Common myeloid progenitor, CD34-positive (primary cell): ENCODE results near the gene SDHD.
"Not testable (repeated sequence)": the region's sequence is repeated elsewhere in the genome, so short reads cannot be mapped to it uniquely, and the experiment has no call there.

Source experiments
- CTCF ChIA-PET: fragments of 350-600 bp; sonication (Branson Sonifier 250); formaldehyde crosslinking; loops from one replicate; lab custom pipeline; 2021; ENCODE audit warnings: antibody characterized with exemption; lab: Charles Lee
- POLR2A ChIA-PET: fragments of 350-600 bp; sonication (Branson Sonifier 250); formaldehyde crosslinking; loops from one replicate; lab custom pipeline; 2021; ENCODE audit warnings: antibody characterized with exemption; lab: Charles Lee
- DNase-seq, 3 donors: peaks; one replicate each; pipeline versions ENCODE4 v3.0.0 to v3.0.0-alpha.2; 2013
- H3K27ac ChIP-seq, 2 experiments: 1 replicate in 1 of 2; 2 replicates in 1 of 2; pipeline ENCODE4 v1.7.0; 2013; ENCODE audit warnings: inconsistent platforms in 2 of 2, low read length in 2 of 2, mild to moderate bottlenecking in 2 of 2, low read depth in 1 of 2, moderate library complexity in 1 of 2; ENCODE audit not compliant: severe bottlenecking in 2 of 2, insufficient read depth in 1 of 2, poor library complexity in 1 of 2
- H3K27me3 ChIP-seq, 5 experiments: replicated peaks in 2 of 5; 1 replicate in 3 of 5; 2 replicates in 2 of 5; pipeline versions ENCODE4 v1.6.1 to v1.7.0; 2013; ENCODE audit warnings: low read length in 4 of 5, mild to moderate bottlenecking in 2 of 5, moderate library complexity in 2 of 5, inconsistent platforms in 1 of 5; ENCODE audit not compliant: insufficient read depth in 5 of 5, control insufficient read depth in 4 of 5
- H3K36me3 ChIP-seq, 4 experiments: 1 replicate in 2 of 4; 2 replicates in 2 of 4; pipeline versions ENCODE4 v1.6.1 to v1.7.0; 2013; ENCODE audit warnings: low read length in 3 of 4, control low read depth in 1 of 4, mild to moderate bottlenecking in 1 of 4; ENCODE audit not compliant: control insufficient read depth in 4 of 4, insufficient read depth in 4 of 4
- H3K4me1 ChIP-seq, 4 experiments: 1 replicate in 3 of 4; 2 replicates in 1 of 4; pipeline versions ENCODE4 v1.6.1 to v1.7.1; 2013; ENCODE audit warnings: low read length in 3 of 4, mild to moderate bottlenecking in 3 of 4, control low read depth in 1 of 4, inconsistent platforms in 1 of 4, moderate library complexity in 1 of 4; ENCODE audit not compliant: control insufficient read depth in 4 of 4, insufficient read depth in 4 of 4; ENCODE audit errors: control extremely low read depth in 1 of 4
- H3K4me3 ChIP-seq, 7 experiments: 1 replicate in 4 of 7; 2 replicates in 3 of 7; pipeline versions ENCODE4 v1.5.1 to v1.7.0; 2013; ENCODE audit warnings: mild to moderate bottlenecking in 7 of 7, low read length in 6 of 7, moderate library complexity in 6 of 7, inconsistent platforms in 2 of 7, low read depth in 2 of 7, control low read depth in 1 of 7; ENCODE audit not compliant: insufficient read depth in 4 of 7, control insufficient read depth in 1 of 7; ENCODE audit errors: extremely low read depth in 1 of 7
- H3K9me3 ChIP-seq, 5 experiments: 1 replicate in 4 of 5; 2 replicates in 1 of 5; pipeline versions ENCODE4 v1.6.1 to v1.7.1; 2013; ENCODE audit warnings: low read length in 4 of 5, mild to moderate bottlenecking in 2 of 5, inconsistent platforms in 1 of 5, low read depth in 1 of 5, moderate library complexity in 1 of 5; ENCODE audit not compliant: control insufficient read depth in 4 of 5, insufficient read depth in 2 of 5; ENCODE audit errors: control extremely low read depth in 1 of 5
- WGBS: methylation state at CpG from one replicate; pipeline ENCODE4 v1.1.5; 2013; ENCODE audit not compliant: insufficient coverage; 5-methylcytosine and 5-hydroxymethylcytosine counted together

The SDHD gene

DNA sequence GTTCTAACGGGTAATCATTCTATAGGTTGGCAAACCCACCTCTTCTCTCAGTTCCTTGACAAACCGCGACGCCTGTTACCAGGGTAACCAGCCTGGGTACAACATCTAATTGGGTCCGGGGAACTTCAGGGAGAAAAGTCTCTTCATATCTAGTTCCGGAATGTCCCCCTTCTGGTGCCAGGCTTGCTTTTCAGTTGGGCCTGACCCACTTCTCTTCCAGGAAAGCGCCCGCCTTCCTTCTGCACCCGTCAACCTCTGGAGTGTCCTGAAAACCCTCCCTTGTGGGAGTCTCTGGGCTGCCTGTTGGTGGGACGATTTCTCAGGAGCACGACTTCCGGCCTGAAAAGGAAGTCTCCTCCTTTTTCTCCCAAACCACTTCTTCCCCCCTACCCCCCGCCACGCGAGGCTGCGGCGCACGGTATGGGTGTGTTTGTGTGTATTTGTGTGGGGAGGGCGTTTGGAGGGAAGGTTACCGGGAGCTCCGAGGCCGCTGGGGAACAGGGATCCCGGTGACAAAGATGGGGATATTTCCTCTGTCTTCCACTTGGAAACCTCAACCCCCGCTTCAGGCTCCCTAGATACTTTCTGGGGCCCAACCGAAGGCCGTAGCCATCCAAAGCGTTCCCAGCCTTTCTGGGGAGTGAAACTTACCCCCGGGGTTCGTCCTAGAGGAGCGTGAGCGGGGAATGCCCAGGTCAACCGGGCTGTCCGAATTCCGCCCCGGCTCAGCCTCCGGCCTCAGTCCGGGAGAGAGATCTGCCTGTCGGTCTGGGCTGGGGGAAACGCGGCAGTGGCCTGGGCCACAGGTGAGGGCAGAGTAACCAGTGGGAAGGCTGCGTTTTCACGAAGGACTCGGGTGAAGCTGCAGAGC is 12.5 kb upstream of the SDHD start, which contains the start of the genes NKAPD1 and PIH1D2:
Gene NKAPD1 (plus strand): TSS at position 359 of the 871 bp plus-strand sequence. CDS start 1,276 bp downstream, outside the sequence.
Gene PIH1D2 (minus strand): TSS at position 77 of the 871 bp plus-strand sequence. CDS start 843 bp downstream, outside the sequence.
- ChIA-PET POLR2A (no interaction called here), CTCF (interaction anchor here (1.1 to 1.6 kb wide), 4 partner anchors 11 to 30 kb away, joined by 3 to 6 read pairs (median 3); partner anchors contain the start of genes SDHD and TIMM8B)
- no peaks in the 10 kb centered on the region for H3K27me3 ChIP-seq
- H3K4me1 ChIP-seq, result peaks cover 7 to 17% (median 12%) of the 10 kb centered on the region in 4 experiments
- peak within 1 kb of the TSS; percentile 96 to 98 for H3K27ac ChIP-seq
- peaks cover 7 to 25% (median 18%) of the 10 kb centered on the region in 4 experiments for H3K36me3 ChIP-seq
- no peaks in the 10 kb centered on the region for H3K9me3 ChIP-seq
- peak within 1 kb of the TSS; percentile 70 to 99 (median 94) for H3K4me3 ChIP-seq
- peak; percentile 92 to 96 (median 96) for DNase-seq
- WGBS, result under 1% methylated on average over 31 of the region's 43 CpGs

DNA sequence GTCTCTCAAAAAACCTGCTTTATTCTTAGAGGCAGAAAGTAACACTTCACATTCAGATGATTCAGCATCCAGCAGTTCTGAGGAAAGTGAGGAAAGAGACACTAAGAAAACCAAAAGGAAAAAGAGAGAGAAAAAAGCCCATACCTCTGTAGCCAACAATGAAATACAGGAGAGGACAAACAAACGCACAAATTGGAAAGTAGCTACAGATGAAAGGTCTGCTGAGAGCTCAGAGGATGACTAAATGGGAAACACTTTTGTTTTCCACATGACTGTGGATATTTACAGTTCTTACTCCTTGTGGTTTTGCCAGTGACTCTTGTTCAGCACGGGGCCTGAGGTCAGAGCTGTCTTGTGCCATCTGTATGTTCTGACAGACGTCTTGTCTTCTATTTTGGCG is 3.9 kb upstream of the SDHD start:
- Histone ChIP-seq H3K4me3 (no peak overlapping the region), H3K4me1 (peaks cover 10 to 20% (median 15%) of the 10 kb centered on the region in 4 experiments), H3K9me3 (no peaks in the 10 kb centered on the region), H3K36me3 (peaks cover 7 to 65% (median 52%) of the 10 kb centered on the region in 4 experiments), H3K27ac (peak overlapping the region in 1 of 2 experiments; percentile 49), H3K27me3 (no peaks in the 10 kb centered on the region)
- DNase-seq, result no peak
- POLR2A ChIA-PET, result no interaction called here
- CTCF ChIA-PET, result no interaction called here
- 100% methylated on average over 3 of the region's 4 CpGs for WGBS

DNA sequence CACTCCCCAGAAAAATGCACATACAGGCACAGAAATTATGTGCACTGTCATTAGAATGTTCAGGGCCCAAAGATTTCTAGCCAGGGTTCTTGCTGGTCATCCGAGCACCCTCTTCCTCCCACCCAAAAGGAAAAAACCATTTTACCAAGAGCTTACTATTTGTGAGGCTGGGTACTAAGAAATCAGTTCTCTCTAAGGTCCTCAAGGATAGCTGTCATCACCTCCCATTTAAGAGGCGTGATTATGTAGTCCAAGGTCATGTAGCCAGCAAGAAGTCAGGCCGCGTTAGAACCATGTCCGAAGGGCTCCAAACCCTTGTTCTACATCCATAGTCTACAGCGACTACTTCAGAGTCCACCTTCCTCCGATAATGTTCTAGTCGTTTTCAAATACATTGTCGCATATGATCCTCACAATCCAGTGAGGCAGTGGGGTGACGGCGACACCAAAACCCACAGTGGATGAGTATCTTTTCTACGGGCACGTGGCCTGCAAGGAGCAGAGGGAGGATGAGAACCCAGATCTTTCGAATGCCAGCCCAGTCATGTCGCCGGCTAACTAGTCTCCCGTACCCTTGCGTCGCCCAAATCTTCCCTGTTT is 751 bp upstream of the SDHD start:
- DNase-seq, result peak in 2 of 3 donors; percentile 63 to 67
- ChIA-PET POLR2A (no interaction called here), CTCF (interaction anchor here (1.3 to 1.8 kb wide), 3 partner anchors 12 to 194 kb away, joined by 3 to 5 read pairs (median 4); no protein-coding TSS in a partner anchor)
- H3K36me3 ChIP-seq, result peaks cover 11 to 68% (median 46%) of the 10 kb centered on the region in 4 experiments
- no peaks in the 10 kb centered on the region for H3K27me3 ChIP-seq
- peaks cover 10 to 27% (median 19%) of the 10 kb centered on the region in 4 experiments for H3K4me1 ChIP-seq
- peak overlapping the region; percentile 63 to 100 (median 98) for H3K4me3 ChIP-seq
- WGBS, result 6% methylated on average over 17 of the region's 19 CpGs
- H3K27ac ChIP-seq, result peak overlapping the region; percentile 17 to 88
- H3K9me3 ChIP-seq, result no peaks in the 10 kb centered on the region

DNA sequence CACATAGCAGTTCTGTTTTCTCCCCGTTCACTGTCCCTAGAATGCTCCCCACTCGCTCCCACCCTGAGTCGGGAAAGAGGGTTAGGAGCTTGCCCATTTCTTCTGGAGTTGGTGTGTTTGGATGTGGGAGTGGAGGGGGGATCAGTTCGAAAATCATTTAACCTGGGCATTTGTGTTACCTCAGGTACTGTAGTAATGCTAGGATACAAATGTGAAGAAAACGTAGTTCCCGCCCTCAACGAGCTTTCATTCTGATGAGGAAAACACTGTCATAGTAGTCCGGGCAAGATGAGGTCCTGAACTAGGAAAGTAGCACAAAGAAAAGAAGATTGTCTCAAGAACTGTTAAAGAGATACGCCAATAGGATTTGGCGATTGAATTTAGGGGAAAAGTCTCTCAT is 539 bp downstream of the SDHD start:
- no peaks in the 10 kb centered on the region for H3K9me3 ChIP-seq
- peak overlapping the region; percentile 56 to 88 for H3K27ac ChIP-seq
- peak overlapping the region; percentile 63 to 100 (median 98) for H3K4me3 ChIP-seq
- CTCF ChIA-PET, result interaction anchor here (1.0 to 2.1 kb wide), 7 partner anchors 10 to 105 kb away, joined by 3 to 5 read pairs (median 3); partner anchors contain the start of genes NKAPD1 and PIH1D2
- peaks cover 13 to 71% (median 50%) of the 10 kb centered on the region in 4 experiments for H3K36me3 ChIP-seq
- 26% methylated on average over 7 of the region's 10 CpGs for WGBS
- H3K27me3 ChIP-seq, result no peaks in the 10 kb centered on the region
- DNase-seq, result peak in 1 of 3 donors; percentile 8
- peaks cover 10 to 27% (median 19%) of the 10 kb centered on the region in 4 experiments for H3K4me1 ChIP-seq
- POLR2A ChIA-PET, result no interaction called here

DNA sequence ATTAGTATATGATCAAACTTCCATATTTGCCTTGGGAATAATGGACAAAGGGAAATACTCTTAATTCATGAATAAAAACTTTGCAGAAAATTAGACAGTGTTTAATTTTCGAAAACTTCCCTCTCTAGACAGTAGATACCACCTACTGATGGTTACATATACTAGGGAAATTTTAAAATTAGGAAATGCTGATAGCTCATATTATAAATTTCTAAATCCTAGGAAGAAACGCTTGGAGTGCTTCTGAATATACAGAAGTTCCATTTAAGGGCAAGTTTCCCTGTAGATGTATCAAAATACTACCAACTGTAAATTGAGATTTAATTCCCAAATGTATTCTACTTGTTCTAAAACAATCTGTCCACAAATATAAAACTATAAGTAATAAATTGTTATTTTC is 8.6 kb downstream of the SDHD start:
- POLR2A ChIA-PET, H3K27me3 ChIP-seq, H3K4me3 ChIP-seq, H3K9me3 ChIP-seq, H3K27ac ChIP-seq, DNase-seq, H3K4me1 ChIP-seq: not testable (repeated sequence)
- no CpG with 5 or more reads among the region's 2 CpGs for WGBS
- CTCF ChIA-PET, result interaction anchor here (1.5 kb wide), 1 partner anchor 18 kb away, joined by 3 read pairs; no protein-coding TSS in a partner anchor
- peaks cover 11 to 56% (median 33%) of the 10 kb centered on the region in 4 experiments for H3K36me3 ChIP-seq

DNA sequence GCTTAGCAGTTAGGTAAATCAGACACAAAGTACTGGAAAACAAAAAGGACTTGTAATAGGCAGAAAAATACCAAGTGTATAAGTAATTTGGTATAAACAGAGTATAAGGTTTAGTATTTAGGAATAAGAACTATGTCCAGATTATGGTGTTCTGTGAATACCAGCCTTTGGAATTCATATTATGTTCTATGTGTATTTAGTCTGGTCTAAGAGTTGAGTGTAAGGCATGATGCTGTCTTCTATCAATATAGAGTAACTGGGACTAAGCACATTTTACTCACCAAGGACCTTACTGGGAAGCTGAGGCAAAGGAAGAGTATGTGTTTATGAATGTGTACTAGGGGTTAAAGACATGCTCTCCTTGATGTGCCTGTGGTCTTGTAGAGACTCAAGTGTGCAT is 9.5 kb downstream of the SDHD start:
- Histone ChIP-seq H3K4me3 (no peak overlapping the region), H3K27ac (no peak overlapping the region), H3K36me3 (peaks cover 8 to 47% (median 27%) of the 10 kb centered on the region in 4 experiments), H3K4me1 (no peaks in the 10 kb centered on the region), H3K27me3 (no peaks in the 10 kb centered on the region), H3K9me3 (no peaks in the 10 kb centered on the region)
- no peak for DNase-seq
- CTCF ChIA-PET, result interaction anchor here (1.5 to 2.4 kb wide), 3 partner anchors 11 to 81 kb away, joined by 3 to 7 read pairs (median 3); no protein-coding TSS in a partner anchor
- POLR2A ChIA-PET, result interaction anchor here (0.6 kb wide), 1 partner anchor 14 kb away, joined by 3 read pairs; no protein-coding TSS in a partner anchor
